ENCODE data around the gene ANKMY1.
A peak's percentile ranks its signal among the peaks of the same experiment; 100 is the strongest.

Gene ANKMY1

DNA sequence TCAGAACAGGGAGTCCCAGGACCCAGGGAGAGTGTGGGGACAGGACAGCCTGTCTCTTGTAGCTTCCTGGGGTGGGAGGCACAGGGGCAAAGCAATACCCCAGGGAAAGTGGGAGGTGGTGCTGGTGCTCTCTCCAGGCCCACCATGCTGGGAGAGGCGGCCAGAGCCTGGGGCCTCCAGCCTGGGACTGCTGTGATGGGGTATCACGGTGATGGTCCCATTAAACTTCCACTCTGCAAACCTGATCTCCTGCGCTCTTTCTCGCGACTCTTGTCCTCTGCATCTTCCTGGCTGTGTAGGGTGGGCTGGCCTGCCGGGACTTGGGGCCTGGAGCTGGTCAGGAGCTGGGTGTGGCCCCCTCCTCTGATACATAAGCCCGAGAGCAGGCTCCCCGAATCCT, 20.7 kb upstream of the ANKMY1 start:
- DNase-seq, result no peak

DNA sequence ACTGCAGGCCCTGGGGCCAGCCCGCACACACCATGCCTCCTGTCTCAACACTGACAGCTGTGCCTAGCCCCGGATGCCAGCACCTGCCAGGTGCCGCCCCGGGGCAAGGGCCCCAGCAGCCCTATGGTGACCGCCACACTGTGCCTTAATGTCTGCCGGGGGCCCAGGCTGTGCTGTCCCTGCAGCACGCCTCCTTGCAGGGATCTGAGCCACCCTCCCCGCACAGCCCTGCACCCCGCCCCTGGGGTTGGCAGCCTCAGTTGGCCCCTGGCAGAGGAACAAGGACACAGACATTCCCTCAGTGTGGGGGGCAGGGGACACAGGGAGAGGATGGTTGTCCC, 20.3 kb upstream of the ANKMY1 start:
- no peak for DNase-seq

DNA sequence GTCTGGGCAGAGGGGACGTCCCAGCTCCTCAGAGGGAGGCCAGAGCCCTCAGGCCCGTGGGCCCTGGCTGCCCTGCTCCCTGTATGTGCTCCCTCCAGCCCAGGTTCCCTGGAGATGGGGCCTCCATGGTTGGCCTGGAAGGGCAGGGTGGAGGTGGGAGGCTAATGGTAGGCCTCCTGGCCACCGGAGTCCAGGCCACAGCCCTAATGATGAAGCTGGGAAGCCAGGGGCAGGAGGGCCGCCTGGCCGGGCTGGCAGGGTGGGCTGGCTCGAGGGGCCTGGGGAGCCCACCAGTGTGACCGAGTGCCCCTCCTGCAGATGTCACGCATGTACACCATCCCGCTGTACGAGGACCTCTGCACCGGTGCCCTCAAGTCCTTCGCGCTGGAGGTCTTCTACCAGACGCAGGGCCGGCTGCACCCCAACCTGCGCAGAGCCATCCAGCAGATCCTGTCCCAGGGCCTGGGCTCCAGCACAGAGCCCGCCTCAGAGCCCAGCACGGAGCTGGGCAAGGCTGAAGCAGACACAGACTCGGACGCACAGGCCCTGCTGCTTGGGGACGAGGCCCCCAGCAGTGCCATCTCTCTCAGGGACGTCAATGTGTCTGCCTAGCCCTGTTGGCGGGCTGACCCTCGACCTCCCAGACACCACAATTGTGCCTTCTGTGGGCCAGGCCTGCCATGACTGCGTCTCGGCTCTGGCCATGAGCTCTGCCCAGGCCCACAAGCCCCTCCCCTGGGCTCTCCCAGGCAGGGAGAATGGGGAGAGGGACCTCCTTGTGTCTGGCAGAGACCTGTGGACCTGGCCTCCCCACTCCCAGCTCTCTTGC, 19.7 kb upstream of the ANKMY1 start:
- no peak for DNase-seq

DNA sequence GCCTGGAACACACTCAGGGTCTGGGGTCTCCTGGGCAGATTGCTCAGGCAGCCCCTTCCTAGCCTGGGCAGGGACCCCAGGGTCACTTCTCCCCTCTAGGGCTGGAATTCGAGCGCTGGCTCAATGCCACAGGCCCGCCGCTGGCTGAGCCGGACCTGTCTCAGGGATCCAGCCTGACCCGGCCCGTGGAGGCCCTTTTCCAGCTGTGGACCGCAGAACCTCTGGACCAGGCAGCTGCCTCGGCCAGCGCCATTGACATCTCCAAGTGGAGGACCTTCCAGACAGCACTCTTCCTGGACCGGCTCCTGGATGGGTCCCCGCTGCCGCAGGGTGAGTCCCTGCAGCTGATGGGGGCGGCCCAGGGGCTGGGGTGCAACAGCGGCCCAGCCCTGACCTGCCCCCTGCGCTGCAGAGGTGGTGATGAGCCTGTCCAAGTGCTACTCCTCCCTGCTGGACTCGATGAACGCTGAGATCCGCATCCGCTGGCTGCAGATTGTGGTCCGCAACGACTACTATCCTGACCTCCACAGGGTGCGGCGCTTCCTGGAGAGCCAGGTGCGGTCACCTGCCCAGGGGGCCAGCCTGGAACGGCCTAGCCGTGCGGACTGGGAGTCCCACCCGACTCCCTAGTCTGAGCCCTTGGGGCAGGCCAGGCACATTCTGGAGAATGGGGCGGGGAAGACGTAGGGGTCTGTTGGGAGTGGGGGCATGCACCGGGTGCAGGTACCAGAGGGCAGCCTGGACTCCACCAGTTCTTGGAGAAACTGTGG, 18.8 kb upstream of the ANKMY1 start:
- no peak for DNase-seq

DNA sequence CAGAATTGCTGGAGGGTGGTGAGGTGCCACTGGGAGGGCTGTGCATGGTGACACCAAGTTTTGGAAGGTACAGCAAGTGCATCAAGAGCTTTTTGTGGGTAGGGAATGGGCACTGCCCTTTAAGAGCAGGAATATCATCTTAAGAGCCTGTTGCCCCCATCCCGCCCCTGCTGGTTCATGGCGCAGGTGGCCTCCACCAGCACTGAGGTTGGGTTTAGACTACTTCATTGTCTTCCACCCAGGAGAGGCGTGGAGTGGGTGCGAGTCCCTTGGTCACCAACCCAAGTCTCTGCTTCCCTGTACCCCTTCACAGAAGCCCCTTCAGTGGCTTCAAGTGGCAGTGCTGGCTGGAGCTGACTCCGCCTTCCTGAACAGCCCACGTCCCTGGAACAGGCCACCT, 18.2 kb upstream of the ANKMY1 start:
- DNase-seq, result no peak

DNA sequence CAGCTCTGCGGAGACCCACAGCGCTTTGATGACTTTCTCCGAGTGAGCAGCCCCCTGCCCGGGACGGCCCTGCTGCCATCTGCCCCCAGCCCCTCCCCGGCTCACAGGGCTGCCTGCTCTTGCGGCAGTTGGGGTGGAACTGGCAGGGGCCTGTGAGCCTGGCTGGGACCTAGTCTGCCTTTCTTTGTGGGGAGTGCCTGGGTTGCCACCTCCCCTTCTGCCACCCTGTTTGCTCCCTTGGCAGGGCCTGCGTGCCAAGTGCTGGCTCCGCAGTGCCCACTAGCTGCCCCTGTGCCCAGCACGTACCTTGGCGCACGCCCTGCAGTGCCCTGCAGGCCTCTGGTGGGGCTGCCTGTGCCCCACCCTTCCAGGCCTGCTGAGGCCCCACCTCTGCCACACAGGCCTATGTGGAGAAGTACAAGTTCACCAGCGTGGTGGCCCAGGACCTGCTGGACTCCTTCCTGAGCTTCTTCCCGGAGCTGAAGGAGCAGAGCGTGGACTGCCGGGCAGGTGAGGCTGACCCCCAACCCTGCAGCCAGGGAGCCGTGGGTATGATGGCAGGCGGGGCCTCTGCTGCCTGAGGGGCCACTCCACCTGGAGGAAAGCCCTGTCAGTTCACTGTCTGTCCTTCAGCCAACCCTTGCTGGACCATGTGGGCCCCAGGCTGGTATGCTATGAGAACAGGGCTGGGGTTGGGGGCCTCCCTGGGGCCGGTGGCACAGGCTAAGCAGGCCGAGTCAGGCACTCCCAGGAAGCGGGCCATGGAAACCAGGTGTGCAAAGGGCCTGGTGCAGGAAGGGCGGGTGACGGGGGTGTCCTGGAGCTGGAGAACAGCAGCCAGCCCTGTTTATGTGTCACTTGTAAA, 17.5 kb upstream of the ANKMY1 start:
- no peak for DNase-seq

DNA sequence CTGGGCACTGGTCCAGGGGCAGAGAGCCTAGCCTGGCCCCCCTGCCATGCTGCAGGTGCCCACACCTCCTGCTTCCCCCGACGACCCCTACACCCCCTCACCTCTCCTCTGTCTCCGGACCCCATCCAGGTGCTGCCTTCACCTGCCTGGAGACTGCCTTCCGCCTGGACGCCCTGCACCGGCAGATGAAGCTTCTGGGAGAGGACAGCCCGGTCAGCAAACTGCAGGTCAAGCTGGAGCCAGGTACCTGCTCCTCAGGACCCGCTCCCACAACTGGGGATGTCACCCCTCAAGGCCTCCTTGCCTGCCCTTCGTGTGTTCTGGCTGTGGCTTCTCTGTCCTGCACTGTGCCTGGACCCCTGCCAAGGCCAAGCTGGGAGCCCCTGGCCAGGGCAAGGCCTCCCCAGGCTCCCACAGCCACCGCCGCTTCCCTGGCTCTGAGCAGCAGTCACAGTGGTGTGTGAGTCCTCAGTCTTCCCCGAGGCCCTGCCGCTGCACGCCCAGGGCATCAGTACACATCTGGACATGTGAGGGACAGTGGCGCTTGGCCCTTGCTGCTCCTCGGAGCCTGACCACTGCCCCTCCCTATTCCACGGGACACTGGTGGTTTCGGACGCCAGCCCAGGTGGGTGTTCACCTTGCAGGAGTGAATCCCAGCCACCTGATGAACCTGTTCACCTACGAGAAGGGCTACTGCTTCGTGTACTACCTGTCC, 16.8 kb upstream of the ANKMY1 start:
- no peak for DNase-seq

DNA sequence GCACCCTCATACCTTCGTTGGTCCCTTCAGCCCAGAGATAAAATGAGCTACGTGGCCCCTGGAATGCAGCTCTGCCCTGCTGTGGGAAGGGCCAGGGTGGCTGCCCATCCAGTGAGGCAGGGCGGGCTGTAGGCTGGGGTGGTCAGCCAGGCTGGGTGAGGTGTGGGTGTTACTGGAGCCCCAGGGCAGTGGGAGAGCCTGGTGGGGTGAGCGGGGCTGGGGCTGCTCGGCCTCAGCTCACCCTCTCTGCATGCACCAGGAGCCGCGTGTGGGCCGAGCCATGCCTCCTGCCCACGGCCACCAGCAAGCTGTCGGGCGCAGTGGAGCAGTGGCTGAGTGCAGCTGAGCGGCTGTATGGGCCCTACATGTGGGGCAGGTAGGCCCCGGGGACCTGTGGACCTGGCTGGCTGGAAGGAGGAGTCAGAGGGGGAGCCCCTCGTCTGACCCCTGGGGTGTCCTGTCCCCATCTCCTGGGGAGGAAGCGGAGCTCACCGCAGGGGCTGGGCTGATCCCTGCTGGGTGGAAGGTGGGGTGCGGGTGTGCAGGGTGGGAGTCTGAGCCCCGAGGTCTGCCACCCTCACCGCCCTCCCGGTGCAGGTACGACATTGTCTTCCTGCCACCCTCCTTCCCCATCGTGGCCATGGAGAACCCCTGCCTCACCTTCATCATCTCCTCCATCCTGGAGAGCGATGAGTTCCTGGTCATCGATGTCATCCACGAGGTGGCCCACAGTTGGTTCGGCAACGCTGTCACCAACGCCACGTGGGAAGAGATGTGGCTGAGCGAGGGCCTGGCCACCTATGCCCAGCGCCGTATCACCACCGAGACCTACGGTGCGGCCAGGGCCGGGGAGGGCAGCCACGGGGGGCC, 16.0 kb upstream of the ANKMY1 start:
- DNase-seq, result no peak

DNA sequence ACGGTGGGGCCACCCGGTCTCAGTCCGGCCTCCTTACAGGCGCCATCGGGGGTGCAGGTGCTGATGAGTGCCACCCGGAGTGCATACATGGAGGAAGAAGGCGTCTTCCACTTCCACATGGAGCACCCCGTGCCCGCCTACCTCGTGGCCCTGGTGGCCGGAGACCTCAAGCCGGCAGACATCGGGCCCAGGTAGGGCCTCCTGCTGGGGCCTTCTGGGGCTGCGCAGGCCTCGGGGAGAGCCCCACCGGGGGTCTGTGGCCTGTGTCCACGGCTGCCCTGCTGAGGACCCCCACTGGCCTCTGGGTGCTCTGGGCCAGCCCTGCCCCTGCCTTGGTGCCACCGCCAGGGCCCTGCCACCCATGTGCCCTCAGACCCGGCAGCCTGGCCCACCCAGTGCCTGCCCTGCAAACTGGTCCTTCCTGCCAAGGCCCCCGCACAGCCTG, 15.3 kb upstream of the ANKMY1 start:
- DNase-seq, result no peak

DNA sequence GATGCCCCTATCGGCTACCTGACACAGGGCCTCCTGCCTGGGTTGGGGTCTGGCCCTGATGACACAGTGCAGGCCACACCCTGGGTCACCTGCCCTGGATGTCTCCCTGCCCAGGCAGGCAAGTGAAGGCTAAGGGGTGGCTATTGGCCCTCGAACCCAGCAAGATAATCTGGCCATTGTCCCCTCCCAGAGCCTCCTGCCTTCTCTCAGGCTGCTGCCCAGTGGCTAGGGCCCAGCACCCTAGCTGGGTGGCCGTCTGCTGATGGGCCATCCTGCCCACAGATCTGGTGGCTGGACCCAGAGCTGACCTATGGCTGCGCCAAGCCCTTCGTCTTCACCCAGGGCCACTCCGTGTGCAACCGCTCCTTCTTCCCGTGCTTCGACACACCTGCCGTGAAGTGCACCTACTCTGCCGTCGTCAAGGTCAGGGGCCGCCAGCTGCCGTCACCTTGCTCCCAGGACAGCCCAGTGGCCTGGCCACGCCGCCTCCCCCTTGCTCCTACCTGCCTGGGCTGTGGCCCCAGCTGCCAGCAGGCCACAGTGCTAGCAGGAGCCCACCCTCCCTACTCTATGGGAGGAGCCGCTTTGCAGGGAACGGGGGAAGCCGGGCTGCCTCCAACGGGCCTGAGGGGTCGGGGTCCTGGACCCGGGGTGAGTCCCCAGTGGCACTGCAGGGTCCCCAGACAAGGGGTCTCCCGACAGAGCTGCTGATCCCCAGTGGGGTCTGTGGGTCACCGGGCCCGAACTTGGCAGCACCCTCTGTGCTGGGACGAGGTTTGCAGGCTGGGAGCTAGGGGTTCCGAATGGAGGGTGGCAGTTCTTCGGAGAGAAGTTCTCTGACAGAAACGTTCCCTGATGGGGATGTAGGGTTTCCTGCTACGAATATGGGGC, 14.6 kb upstream of the ANKMY1 start:
- no peak for DNase-seq

DNA sequence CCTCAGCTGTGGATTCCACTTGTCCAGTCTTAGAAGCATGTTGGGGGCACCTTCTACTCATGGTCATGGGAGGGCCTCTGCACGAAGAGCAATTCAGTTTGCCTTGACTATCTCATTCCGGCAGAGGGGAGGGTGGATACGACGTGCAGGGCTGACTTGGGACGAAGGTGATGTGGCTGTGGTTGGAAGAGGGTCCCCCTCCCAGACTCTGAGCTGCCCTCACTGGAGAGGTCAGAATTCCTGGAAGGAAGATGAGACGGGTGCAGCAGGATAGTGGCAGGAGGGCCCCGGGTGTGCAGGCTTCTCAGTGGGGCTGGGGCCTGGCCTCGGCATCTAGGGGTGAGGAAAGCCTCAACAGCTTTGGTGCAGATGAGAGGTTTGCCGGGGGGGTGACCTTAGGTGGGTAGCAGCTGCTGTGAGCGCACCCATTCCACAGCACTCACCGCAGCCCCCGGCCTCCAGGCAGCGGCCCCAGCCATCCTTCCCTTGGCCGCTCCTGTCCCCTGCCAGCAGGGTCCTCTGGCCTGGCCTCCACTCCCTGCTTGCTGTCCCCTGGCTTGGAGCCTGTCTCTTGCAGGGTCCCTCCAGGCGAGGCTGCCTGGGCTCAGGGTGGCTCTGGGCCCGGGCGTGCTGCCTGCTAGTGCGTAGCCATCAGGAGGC, 13.7 kb upstream of the ANKMY1 start:
- no peak for DNase-seq

DNA sequence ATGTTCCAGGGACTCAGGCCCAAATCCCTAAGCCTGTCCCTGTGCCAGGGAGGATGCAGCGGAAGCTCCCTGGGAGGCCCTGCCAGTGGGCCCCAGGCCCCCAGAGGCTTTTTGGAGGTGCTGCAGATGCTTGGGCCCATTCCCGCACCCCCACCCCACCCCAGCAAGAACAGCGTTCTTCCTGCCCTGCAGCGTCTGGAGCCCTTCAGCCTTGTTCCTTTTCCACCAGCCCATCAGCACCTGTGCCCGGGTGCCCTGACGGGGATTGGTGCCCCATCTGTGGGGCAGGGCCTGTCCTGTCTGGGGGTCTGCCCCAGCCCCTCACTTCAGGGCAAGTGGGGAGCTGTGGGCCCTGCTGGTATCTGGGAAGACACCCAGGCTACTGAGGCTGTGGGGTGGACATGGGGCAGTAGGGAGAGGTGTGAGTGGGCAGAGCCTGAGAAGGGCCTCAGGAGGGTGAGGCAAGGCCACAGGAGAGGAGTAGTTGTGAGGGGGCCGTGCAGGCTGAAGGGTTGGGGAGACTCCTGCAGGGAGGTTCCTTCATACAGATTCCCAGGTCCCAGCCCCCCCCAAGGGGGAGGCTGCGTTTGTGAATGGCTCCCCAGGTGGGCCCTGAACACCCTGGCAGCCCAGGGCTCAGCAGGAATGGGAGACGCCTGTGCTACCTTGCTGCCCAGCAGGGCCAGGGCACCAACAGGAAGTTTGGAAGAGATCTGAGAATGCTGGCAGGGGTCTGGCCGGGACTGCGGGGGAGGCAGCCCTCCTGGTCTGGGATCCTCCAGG, 12.9 kb upstream of the ANKMY1 start:
- DNase-seq, result no peak

DNA sequence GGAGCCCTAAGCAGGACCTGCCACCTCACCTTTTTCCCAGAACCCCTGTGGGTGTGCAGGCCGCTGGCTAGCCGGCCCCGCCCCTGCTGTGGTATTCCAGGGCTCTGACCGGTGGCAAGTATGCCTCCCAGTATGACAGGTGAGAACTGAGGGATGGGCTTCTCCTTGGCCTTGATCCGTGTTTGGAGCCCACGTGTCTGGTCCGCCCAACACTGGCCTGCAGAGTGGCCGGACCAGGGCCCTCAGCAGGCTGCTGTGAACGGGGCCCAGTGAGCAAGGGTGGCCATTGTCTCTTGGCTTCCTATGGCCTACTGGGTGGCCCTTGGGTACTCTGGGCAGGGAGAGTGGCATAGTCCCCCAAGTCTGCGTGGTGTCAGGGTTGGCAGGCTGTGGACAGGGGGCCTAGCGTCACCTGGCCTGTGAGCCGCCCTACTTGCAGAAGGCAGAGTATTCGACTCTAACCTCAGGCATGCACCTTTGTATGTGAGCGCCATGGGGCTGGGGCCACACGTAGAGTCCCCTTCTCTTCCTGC, 12.3 kb upstream of the ANKMY1 start:
- no peak for DNase-seq

DNA sequence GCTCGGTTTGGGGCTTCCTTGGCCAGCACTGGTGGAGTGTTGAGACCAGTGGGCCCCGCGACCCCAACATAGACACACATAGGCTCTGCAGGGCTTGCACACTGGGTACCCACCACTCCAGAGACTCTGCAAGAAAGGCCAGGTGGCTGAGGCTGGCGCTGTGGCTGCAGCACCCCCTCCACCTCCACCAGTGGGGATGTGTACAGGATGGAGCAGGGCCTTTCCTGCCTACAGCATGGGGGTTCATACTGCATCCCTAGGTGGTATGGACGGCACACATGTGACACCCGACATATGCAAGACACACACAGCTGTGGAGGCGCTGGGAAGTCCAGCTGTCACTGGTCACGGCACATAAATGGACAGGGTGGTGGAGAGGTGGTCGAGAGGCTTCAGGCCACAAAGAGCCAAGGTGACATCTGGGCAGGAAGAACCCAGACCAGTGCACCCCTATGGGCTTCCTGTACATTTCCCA, 11.8 kb upstream of the ANKMY1 start:
- no peak for DNase-seq

DNA sequence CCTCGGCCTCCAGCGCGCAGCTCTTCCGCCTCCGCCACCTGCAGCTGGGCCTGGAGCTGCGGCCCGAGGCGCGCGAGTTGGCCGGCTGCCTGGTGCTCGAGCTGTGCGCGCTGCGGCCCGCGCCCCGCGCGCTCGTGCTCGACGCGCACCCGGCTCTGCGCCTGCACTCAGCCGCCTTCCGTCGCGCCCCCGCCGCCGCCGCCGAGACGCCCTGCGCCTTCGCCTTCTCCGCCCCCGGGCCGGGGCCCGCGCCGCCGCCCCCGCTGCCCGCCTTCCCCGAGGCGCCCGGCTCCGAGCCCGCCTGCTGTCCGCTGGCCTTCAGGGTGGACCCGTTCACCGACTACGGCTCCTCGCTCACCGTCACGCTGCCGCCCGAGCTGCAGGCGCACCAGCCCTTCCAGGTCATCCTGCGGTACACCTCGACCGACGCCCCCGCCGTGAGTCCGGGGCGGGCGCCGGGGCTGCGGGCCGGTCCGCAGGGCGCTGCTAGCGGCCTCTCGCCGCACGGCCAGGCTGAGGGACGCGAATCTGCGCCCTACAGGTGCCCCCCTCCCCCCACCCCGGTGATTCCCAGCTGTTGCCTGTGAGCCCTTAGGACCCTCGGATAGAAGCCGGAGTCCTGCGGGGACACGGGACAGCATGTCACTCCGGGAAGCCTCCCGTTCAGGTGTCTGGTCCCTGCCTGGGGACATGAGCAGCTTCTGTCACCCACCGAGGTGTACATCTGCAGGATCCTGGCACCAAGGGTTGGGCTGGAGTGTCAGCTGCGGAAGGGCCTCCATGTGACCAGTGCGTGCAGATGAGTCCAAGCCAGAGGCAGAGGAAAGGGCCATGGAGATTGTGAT, 11.1 kb upstream of the ANKMY1 start:
- DNase-seq, result peak; percentile 54

DNA sequence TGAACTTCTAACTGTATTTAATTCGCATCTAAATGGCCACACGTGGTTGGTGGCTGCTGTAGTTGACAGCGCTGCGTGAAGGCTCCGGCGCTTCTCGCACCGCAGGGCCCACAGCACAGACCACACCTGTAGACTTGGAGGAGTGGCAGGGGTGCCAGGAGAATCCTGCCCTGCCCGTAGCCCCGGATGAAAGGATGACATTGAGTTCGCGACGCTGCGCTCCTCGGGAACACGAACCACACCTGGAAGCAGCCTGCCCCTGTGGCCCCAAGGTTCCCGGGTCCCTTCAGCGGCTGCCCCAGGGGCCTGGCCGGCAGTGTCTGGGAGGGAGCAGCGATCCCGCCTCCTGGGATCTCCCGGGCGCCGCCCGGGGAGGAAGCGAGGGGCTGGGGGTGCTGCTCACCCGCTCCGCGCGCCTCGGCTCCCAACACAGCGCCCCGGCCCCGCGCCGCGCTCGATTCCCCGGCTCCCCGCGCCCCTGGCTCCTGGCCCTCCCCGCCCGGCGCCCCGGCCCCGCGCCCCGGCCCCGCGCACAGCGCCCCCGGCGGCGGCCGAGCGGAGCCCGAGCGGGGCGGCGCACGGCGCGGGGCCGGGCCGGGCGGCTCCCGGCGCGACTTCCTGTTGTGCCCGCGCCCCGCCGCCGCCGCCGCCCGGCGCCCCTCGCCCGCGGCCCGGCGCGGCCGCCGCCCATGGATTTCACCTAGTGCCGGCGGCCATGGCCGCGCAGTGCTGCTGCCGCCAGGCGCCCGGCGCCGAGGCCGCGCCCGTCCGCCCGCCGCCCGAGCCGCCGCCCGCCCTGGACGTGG, 10.3 kb upstream of the ANKMY1 start, which contains the start of gene RNPEPL1:
TSS of gene RNPEPL1 (plus strand) at position 613 of the 806 bp plus-strand sequence. CDS start at position 716, 103 bp downstream.
- DNase-seq, result peak; percentile 74

Measured in OCI-M1 (cell line).